HG03108 (cell line): Measurements from ENCODE around the gene TPPP.

Experiments used
- ATAC-seq: cut with Tn5 transposase; IDR thresholded peaks from one replicate; pipeline ENCODE4 v1.9.1; 2021; ENCODE audit warnings: moderate library complexity; ENCODE audit not compliant: unreplicated experiment

Gene TPPP

GRCh38 chr5:647311-647710 is 45.8 kb downstream of the TPPP start:
- no peak for ATAC-seq

- no peak for ATAC-seq
These were observed 46.6 kb downstream of the TPPP start for GRCh38 chr5:646396-647201.

GRCh38 chr5:645421-645820 is 47.7 kb downstream of the TPPP start:
- ATAC-seq, result no peak

GRCh38 chr5:644971-645370 is 48.2 kb downstream of the TPPP start:
- ATAC-seq, result no peak

- ATAC-seq, result no peak
These were observed 48.6 kb downstream of the TPPP start for GRCh38 chr5:644509-644908.

GRCh38 chr5:643811-644271 is 49.3 kb downstream of the TPPP start:
- peak; percentile 73 for ATAC-seq

- ATAC-seq, result peak; percentile 34
These were observed 49.8 kb downstream of the TPPP start for GRCh38 chr5:643351-643801.

- ATAC-seq, result no peak
These were observed 50.7 kb downstream of the TPPP start for GRCh38 chr5:642481-642880.

- ATAC-seq, result no peak
These were observed 51.8 kb downstream of the TPPP start for GRCh38 chr5:641331-641765.

GRCh38 chr5:640461-641330 is 52.5 kb downstream of the TPPP start:
- ATAC-seq, result no peak

GRCh38 chr5:639584-640213 is 53.5 kb downstream of the TPPP start:
- no peak for ATAC-seq

GRCh38 chr5:639253-639530 is 54.0 kb downstream of the TPPP start:
- ATAC-seq, result no peak

GRCh38 chr5:638501-639252 is 54.5 kb downstream of the TPPP start:
- no peak for ATAC-seq

GRCh38 chr5:637581-638450 is 55.3 kb downstream of the TPPP start:
- ATAC-seq, result no peak

GRCh38 chr5:636951-637350 is 56.2 kb downstream of the TPPP start:
- no peak for ATAC-seq

GRCh38 chr5:635306-636055 is 57.7 kb downstream of the TPPP start:
- ATAC-seq, result no peak

GRCh38 chr5:634191-634590 is 59.0 kb downstream of the TPPP start:
- no peak for ATAC-seq

GRCh38 chr5:633501-633955 is 59.6 kb downstream of the TPPP start:
- ATAC-seq, result no peak
